AG04449 (cell line): Measurements from ENCODE around the gene KMO.

ENCODE experiments used
- CTCF ChIA-PET: fragments of 350-600 bp; formaldehyde crosslinking; extraction: SDS; loops from one replicate; lab custom pipeline; 2021; ENCODE audit warnings: antibody characterized with exemption; lab: Yijun Ruan, JAX
- POLR2A ChIA-PET: fragments of 400-600, 350-600 bp; formaldehyde crosslinking; extraction: SDS; loops from one replicate; lab custom pipeline; 2020; ENCODE audit warnings: antibody characterized with exemption, inconsistent platforms; lab: Yijun Ruan, JAX
- DNase-seq: peaks from one replicate; pipeline ENCODE4 v3.0.0-alpha.2; 2010; ENCODE audit warnings: low read depth, low spot score
- H3K4me3 ChIP-seq: 2 replicates; pipeline ENCODE4 v1.5.1; 2011; ENCODE audit warnings: low read depth, mild to moderate bottlenecking, control low read depth, low read length
- CTCF ChIP-seq: IDR thresholded peaks from one replicate; pipeline ENCODE4 v1.5.1; 2011; ENCODE audit warnings: mild to moderate bottlenecking, moderate library complexity, low read length, control low read depth, inconsistent platforms; ENCODE audit not compliant: insufficient read depth; ENCODE audit errors: missing control alignments

The KMO gene

GRCh38 chr1:241531195-241532161, 700 bp upstream of the KMO start:
- peak; percentile 47 for DNase-seq
- peak; percentile 26 for TF ChIP-seq CTCF
- H3K4me3 ChIP-seq = peak overlapping the region; percentile 44
- ChIA-PET CTCF (interaction anchor here (0.6 to 2.2 kb wide), 21 partner anchors 11 to 455 kb away, joined by 3 to 17 read pairs (median 4); partner anchors contain the start of gene FH), POLR2A (no interaction called here)

GRCh38 chr1:241532864-241533263, 686 bp downstream of the KMO start:
- POLR2A ChIA-PET = no interaction called here
- no peak for TF ChIP-seq CTCF
- DNase-seq = no peak
- CTCF ChIA-PET = interaction anchor here (0.6 to 2.2 kb wide), 13 partner anchors 13 to 454 kb away, joined by 3 to 12 read pairs (median 3); partner anchors contain the start of gene FH
- H3K4me3 ChIP-seq = no peak overlapping the region

GRCh38 chr1:241533326-241534115, 1.3 kb downstream of the KMO start:
- no peak overlapping the region for H3K4me3 ChIP-seq
- ChIA-PET CTCF (interaction anchor here (1.1 to 2.2 kb wide), 7 partner anchors 35 to 301 kb away, joined by 3 to 12 read pairs (median 4); no protein-coding TSS in a partner anchor), POLR2A (no interaction called here)
- no peak for DNase-seq
- TF ChIP-seq CTCF = no peak

GRCh38 chr1:241536304-241536703, 4.1 kb downstream of the KMO start:
- DNase-seq = no peak
- ChIA-PET POLR2A (no interaction called here), CTCF (interaction anchor here (0.9 to 2.2 kb wide), 4 partner anchors 36 to 463 kb away, joined by 3 to 7 read pairs (median 3); partner anchors contain the start of gene MAP1LC3C)

GRCh38 chr1:241536969-241537368, 4.8 kb downstream of the KMO start:
- no peak for TF ChIP-seq CTCF
- POLR2A ChIA-PET = no interaction called here
- CTCF ChIA-PET = interaction anchor here (1.5 to 2.2 kb wide), 2 partner anchors 90 to 462 kb away, joined by 3 to 7 read pairs; partner anchors contain the start of gene MAP1LC3C
- H3K4me3 ChIP-seq = no peak overlapping the region
- DNase-seq = no peak

More at GRCh38 chr1:241536304-241536703, 4.1 kb downstream of the KMO start:
- no peak overlapping the region for H3K4me3 ChIP-seq
- no peak for TF ChIP-seq CTCF
